Stimulated activated CD8-positive, alpha-beta memory T cell treated with anti-CD3 and anti-CD28 coated beads, Interleukin-15, amount 100 ng/mL, for 48 hours (primary cell): Measurements from ENCODE around the gene PLSCR3.
A peak's percentile ranks its signal among the peaks of the same experiment; 100 is the strongest.

Experiments
- DNase-seq, 2 donors: peaks; one replicate each; pipeline ENCODE4 v3.0.0-alpha.2; 2020; ENCODE audit warnings: low read depth in 2 of 2

Gene PLSCR3

GRCh38 chr17:7405350-7406234 is 11.3 kb upstream of the PLSCR3 start:
- no peak for DNase-seq

GRCh38 chr17:7404737-7405349 is 10.5 kb upstream of the PLSCR3 start:
- DNase-seq: peak; percentile 45 to 58

- peak; percentile 93 to 96 for DNase-seq
Measured at GRCh38 chr17:7403977-7404736, 9.8 kb upstream of the PLSCR3 start, which contains the start of gene TMEM256. TSS of gene TMEM256 (minus strand) at chr17:7404097. CDS start at chr17:7404084, 13 bp downstream.

- DNase-seq: no peak
Measured at GRCh38 chr17:7403727-7403976, 9.3 kb upstream of the PLSCR3 start.

- DNase-seq: no peak
Measured at GRCh38 chr17:7403043-7403726, 8.9 kb upstream of the PLSCR3 start.

GRCh38 chr17:7398612-7399011 is 4.3 kb upstream of the PLSCR3 start:
- no peak for DNase-seq

GRCh38 chr17:7396147-7396546 is 1.8 kb upstream of the PLSCR3 start:
- DNase-seq: no peak

GRCh38 chr17:7393613-7394451 is 493 bp downstream of the PLSCR3 start:
- DNase-seq: peak; percentile 32 to 35

- DNase-seq: no peak
Measured at GRCh38 chr17:7392696-7393612, 1.4 kb downstream of the PLSCR3 start.

- no peak for DNase-seq
Measured at GRCh38 chr17:7391307-7391706, 3.0 kb downstream of the PLSCR3 start.

GRCh38 chr17:7389924-7390910 is 4.1 kb downstream of the PLSCR3 start:
- no peak for DNase-seq

GRCh38 chr17:7388856-7389255 is 5.5 kb downstream of the PLSCR3 start:
- no peak for DNase-seq

- DNase-seq: no peak
Measured at GRCh38 chr17:7384489-7385081, 9.7 kb downstream of the PLSCR3 start.

- DNase-seq: peak; percentile 63 to 70
Measured at GRCh38 chr17:7383742-7384488, 10.4 kb downstream of the PLSCR3 start.

GRCh38 chr17:7383371-7383741 is 11.0 kb downstream of the PLSCR3 start:
- DNase-seq: no peak

- DNase-seq: no peak
Measured at GRCh38 chr17:7382901-7383300, 11.4 kb downstream of the PLSCR3 start.

GRCh38 chr17:7380855-7381683 is 13.3 kb downstream of the PLSCR3 start, which contains the start of gene TNK1:
TSS of gene TNK1 (plus strand) at chr17:7381089. CDS start at chr17:7382927, 1,838 bp downstream.
- no peak for DNase-seq
